Measurements from ENCODE around the gene PDS5B.

The PDS5B gene

DNA sequence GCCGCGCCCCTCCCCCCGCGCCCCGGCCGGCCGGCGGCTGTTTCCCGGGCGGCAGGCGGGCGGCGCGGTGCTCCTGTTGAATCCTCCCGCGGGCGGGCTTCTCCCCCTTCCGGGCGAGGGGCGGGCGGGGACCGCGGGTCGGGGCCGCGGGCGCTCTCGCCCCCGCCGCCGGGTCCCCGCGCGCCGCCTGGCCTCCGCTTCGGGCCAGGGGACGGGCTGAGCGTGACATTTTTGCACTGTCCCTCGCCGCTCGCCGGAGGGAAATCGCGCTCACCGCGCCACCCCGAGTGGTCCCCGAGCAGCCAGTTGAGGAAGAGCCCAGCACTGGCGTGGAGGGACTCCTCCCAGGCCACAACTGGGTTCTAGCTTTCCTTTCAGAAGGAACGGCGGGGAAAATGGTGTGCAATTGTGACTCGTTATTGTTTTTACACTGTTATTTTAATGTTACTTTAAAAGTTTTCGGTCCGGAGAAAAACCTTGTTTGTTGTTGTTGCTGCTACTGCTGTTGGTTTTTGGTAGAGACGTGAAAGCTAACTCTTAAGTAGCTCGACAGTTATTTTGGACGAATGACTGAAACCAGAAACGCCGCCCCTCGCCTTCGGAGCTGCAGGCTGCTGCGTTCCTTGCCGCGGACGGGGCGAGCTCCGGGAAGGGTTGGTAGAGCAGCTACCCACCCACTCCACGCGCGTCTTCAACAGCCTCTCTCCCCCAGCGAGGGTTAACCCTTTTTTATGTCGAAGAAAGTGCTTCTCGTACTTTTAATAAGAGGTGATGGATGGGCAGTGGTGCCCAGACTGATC lies 959 bp downstream of the PDS5B start:
- no peaks in the 10 kb centered on the region for H3K27me3 ChIP-seq (replicated peaks)
- DNase-seq, result peak; percentile 55
- TF ChIP-seq CTCF (IDR thresholded peaks at IDR 0.05; ENCODE audit: low read depth, low read length, missing control alignments), result peak; percentile 0
- H3K4me3 ChIP-seq (ENCODE audit: low read depth, low read length), result peak overlapping the region; percentile 81
- peak overlapping the region; percentile 81 for H3K27ac ChIP-seq
- H3K36me3 ChIP-seq (replicated peaks), result no peaks in the 10 kb centered on the region
- in situ Hi-C loops (cut with HindIII; ENCODE audit: low pct_ligation_motif_present, low sequenced_read_pairs), result no loop called here

- peak; percentile 1 for DNase-seq
- Histone ChIP-seq H3K36me3 (replicated peaks) (no peaks in the 10 kb centered on the region), H3K4me3 (ENCODE audit: low read depth, low read length) (peak overlapping the region; percentile 81), H3K27me3 (replicated peaks) (no peaks in the 10 kb centered on the region), H3K27ac (peak overlapping the region; percentile 81)
- in situ Hi-C loops (cut with HindIII; ENCODE audit: low pct_ligation_motif_present, low sequenced_read_pairs), result no loop called here
- TF ChIP-seq CTCF (IDR thresholded peaks at IDR 0.05; ENCODE audit: low read depth, low read length, missing control alignments), result no peak
Observed at GRCh38 chr13:32587811-32588170, 1.5 kb downstream of the PDS5B start.

DNA sequence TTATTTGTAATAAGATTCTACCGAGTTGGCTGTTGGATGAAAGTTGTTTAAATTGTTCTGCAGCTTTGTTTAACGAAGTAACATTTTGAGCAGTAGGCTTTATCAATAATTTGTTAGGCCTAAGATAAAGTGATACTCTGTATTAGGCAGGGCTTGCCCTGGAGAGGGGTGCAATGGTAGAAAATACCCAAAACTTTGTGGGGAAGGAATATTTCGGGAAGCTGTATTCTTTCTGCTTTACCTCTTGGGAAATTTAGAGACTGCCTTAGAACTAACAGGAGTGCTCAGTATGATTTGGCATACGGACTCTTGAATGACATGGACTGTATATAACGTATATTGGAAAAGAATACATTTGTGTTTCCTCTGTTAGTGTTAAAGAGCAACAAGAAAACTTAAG lies 2.5 kb downstream of the PDS5B start:
- Histone ChIP-seq H3K36me3 (replicated peaks) (no peaks in the 10 kb centered on the region), H3K27ac (no peak overlapping the region), H3K27me3 (replicated peaks) (no peaks in the 10 kb centered on the region), H3K4me3 (ENCODE audit: low read depth, low read length) (peak overlapping the region; percentile 81)
- in situ Hi-C loops (cut with HindIII; ENCODE audit: low pct_ligation_motif_present, low sequenced_read_pairs), result no loop called here
- DNase-seq, result peak; percentile 0
- TF ChIP-seq CTCF (IDR thresholded peaks at IDR 0.05; ENCODE audit: low read depth, low read length, missing control alignments), result no peak

DNA sequence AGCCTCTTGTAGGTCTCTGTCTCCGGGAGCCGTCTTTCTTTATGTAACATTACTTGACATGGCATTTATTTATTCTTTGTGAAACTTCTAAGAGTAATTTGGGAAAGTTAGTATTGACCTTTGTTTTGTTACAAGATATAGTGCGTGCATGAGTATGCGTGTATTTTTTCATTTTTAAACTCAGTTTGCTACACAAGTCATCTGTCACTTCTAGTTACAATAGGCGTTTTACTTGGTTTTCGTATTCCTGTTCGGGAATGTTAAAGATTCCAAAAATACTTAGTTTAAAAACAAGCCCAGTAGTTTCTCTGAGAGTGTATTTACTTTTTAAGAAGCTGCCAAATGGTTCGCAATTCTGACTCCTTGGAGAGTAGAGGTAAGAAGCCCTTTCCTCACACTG lies 3.2 kb downstream of the PDS5B start:
- H3K27ac ChIP-seq, result no peak overlapping the region
- no peaks in the 10 kb centered on the region for H3K36me3 ChIP-seq (replicated peaks)
- TF ChIP-seq CTCF (IDR thresholded peaks at IDR 0.05; ENCODE audit: low read depth, low read length, missing control alignments), result no peak
- no peaks in the 10 kb centered on the region for H3K27me3 ChIP-seq (replicated peaks)
- DNase-seq, result peak; percentile 0
- in situ Hi-C loops (cut with HindIII; ENCODE audit: low pct_ligation_motif_present, low sequenced_read_pairs), result no loop called here
- H3K4me3 ChIP-seq (ENCODE audit: low read depth, low read length), result peak overlapping the region; percentile 13

GRCh38 chr13:32590266-32590665 lies 4.0 kb downstream of the PDS5B start:
- no peaks in the 10 kb centered on the region for H3K27me3 ChIP-seq (replicated peaks)
- no peak overlapping the region for H3K4me3 ChIP-seq (ENCODE audit: low read depth, low read length)
- DNase-seq, result peak; percentile 1
- no peaks in the 10 kb centered on the region for H3K36me3 ChIP-seq (replicated peaks)
- no peak for TF ChIP-seq CTCF (IDR thresholded peaks at IDR 0.05; ENCODE audit: low read depth, low read length, missing control alignments)
- H3K27ac ChIP-seq, result no peak overlapping the region
- in situ Hi-C loops (cut with HindIII; ENCODE audit: low pct_ligation_motif_present, low sequenced_read_pairs), result no loop called here

- DNase-seq, result no peak
- Histone ChIP-seq H3K4me3 (ENCODE audit: low read depth, low read length) (no peak overlapping the region), H3K27me3 (replicated peaks) (no peaks in the 10 kb centered on the region), H3K27ac (no peak overlapping the region), H3K36me3 (replicated peaks) (no peaks in the 10 kb centered on the region)
- in situ Hi-C loops (cut with HindIII; ENCODE audit: low pct_ligation_motif_present, low sequenced_read_pairs), result no loop called here
- no peak for TF ChIP-seq CTCF (IDR thresholded peaks at IDR 0.05; ENCODE audit: low read depth, low read length, missing control alignments)
Observed at GRCh38 chr13:32592082-32592481, 5.8 kb downstream of the PDS5B start.

All from brain microvascular endothelial cell (primary cell).